ENCODE data around the gene P2RY2. TPM values are rescaled to one million over a fixed set of nuclear protein-coding genes. Genes with fewer than 3 reads are reported as not detected.
"Not testable (repeated sequence)": the region's sequence is repeated elsewhere in the genome, so short reads cannot be mapped to it uniquely, and the experiment has no call there.

The P2RY2 gene
- total RNA-seq, 1 donor from 2014 or later, result 12.3 TPM

DNA sequence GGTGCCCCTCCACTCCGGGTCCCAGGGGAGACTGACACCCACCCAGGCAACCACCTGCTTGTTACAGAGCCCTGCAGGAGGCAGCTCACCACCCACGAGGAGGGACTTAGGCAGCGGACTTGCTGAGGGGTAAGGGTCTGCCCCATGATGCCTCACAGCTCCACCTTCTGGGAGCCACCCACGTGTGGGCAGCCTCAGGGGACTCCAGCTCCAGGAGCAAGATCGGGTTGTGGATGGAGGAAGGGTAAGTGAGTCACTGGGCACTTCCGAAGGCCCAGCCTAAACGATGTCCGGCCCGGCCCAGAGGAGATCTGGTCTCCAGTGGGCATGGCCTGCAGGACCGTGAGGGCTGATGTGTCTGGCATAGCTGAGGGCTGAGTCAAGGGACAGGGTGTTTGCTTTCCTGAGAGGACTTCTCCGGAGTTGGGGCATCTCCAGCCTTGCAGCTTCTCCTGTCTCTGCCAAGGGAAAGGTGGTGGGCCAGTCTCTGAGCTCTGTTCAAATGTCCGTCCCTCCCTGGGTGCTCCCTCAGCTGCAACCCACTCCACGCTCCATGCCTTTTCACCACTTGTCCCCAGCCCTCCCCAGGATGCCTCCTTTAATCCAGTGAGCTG is 32.3 kb upstream of the P2RY2 start:
- intact Hi-C loops (cut with DNase I), result loop anchor here (5.0 kb wide), 1 partner anchor 52 kb away; no protein-coding TSS in a partner anchor
- no peak for DNase-seq (ENCODE audit: low spot score)
- ATAC-seq, result peak; percentile 3

DNA sequence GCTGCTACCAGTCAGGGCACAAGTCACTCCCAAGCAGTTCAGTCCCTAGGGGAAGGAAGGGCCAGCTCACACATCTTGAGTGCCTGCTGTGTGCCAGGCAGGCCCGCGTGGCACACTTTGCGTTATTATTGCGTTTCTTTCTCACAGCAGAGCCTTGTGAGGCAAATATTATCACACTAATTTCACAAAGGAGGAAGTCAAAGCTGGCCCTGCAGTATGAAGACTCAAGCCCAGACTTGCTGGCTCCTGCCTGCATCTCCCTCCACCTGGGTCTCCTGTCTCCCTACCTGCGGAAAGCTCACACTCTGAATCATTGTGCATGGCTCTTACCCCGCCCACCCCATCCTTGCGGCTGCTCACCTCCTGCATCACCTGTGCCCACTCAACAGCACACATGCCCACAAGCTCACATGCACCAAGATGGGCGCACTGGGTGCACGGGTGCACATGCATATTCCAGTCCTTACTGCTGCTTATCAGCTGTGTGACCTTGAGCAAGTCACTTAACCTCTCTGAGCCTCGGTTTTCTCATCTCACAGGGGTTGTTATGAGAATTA is 31.7 kb upstream of the P2RY2 start:
- DNase-seq (ENCODE audit: low spot score), result no peak
- ATAC-seq, result no peak
- intact Hi-C loops (cut with DNase I), result loop anchor here (5.0 kb wide), 1 partner anchor 51 kb away; no protein-coding TSS in a partner anchor

DNA sequence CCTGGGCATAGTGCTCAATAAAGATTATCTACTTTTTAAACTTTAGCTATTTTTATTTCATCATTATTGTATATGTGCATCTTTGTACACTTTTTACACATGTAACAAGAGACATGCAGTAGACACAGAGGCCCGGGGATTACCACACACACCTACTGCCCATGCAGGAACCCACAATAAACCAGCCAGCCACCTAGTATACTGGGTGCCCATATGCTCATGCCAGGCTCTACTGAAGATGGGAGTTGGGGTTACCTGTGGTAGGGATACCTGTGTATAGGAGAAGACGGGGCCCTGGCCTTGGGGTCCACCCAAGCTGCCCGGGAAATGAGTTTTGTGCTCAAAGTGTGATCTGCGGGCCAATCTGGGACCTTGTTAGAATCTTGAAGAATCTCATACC is 31.2 kb upstream of the P2RY2 start:
- intact Hi-C loops (cut with DNase I), result loop anchor here (5.0 kb wide), 1 partner anchor 50 kb away; no protein-coding TSS in a partner anchor
- ATAC-seq, result no peak
- no peak for DNase-seq (ENCODE audit: low spot score)

DNA sequence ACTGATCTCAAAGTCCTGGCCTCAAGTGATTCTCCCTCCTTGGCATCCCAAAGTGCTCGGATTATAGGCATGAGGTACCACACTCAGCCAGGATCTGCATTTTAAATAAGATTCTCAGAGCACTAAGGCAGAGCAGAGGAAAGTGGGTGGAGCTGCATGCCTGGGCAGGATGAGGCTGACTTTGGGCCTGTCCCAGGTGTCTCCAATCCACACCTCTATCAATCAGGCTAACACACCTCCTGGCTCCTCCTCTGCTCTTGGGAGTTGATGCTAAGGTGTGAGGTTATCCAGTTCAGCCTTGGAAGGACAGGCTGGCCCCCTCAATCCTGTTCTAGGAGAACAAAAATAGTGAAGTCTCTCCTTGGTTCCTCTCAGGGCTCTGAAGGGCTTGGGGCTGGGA is 30.2 kb upstream of the P2RY2 start:
- DNase-seq (ENCODE audit: low spot score) (no peak), ATAC-seq (no peak)
- intact Hi-C loops (cut with DNase I), result loop anchor here (5.0 kb wide), 1 partner anchor 49 kb away; no protein-coding TSS in a partner anchor

DNA sequence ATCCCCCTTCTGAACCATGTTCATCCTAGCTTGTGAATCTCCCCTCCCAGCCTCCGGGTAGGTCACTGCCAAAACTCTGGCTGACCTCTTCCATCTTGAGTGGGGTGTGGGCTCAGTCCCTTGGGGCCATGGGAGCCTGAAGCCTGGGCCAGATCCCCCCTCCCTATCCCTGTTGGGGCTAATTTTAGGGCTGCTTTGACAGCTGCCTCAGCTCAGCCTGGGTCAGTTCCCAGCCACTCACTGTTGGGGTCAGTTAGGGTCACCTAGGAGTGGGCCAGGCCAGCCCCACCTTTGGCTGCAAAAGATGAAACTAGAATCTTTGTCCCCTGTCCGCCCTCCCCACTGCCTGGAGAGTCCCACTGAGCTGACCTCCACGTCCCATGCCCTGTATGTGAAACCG is 29.8 kb upstream of the P2RY2 start:
- DNase-seq (ENCODE audit: low spot score) (no peak), ATAC-seq (no peak)
- intact Hi-C loops (cut with DNase I), result loop anchor here (5.0 kb wide), 1 partner anchor 49 kb away; no protein-coding TSS in a partner anchor

DNA sequence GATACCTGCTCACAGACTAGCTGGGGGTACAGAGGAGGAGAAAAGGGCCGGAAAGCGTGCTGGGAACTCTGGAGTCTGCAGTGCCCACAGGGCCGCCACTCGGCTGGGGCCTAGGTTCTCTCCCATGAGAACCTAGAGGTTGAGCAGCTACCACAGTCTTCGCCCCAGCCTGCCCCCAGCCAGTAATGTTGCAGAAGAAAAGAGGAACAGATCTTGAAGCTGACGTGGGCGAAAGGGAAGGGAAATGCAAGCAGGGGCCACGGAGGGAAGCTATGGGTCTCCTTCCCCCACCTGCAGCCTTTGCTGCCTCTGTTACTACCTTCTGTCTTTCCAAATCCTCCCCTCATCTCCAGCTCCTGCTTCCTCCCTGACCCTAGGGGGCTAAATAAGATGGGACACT is 28.8 kb upstream of the P2RY2 start:
- ATAC-seq (peak; percentile 23), DNase-seq (ENCODE audit: low spot score) (no peak)
- intact Hi-C loops (cut with DNase I), result loop anchor here (5.0 kb wide), 1 partner anchor 48 kb away; no protein-coding TSS in a partner anchor

DNA sequence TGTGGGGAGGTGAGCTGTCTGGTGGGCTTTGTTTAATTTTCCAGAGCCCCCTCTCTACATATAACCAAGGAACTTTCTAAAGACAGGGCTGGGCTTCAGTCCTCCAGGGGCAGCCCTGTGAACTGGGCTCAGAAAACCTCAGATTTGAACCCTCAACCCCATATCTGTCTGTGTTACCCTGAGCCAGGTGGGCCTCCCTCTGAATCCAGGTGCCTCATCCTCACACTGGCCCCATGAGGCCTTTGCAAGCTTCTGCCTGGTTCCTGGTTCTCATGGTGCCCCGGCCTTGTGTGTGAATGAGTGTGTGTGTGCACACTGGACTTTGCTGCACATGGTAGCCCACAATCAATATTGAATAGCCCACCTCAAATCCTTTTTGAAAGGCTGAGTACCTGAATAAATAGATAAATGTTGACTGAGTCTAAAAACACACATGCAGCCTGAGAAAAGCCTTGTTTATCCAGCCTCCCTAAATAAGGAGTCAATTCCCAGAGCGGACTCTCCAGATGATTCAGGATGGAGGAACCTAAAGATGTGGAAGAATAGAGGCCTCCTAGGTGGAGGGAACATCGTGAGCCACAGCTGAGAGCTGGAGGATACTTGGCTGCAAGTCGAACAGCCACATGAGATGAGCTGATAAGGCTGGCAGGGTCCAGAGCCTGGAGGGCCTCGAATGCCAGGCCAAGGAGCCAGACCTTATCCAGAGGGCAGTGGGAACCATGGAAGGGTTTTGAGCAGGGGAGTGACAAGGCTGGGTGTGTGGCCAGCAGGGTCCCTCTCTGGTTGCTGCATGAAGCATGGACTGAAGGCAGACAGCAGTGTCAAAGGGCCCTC is 28.1 kb upstream of the P2RY2 start:
- intact Hi-C loops (cut with DNase I), result loop anchor here (5.0 kb wide), 1 partner anchor 47 kb away; no protein-coding TSS in a partner anchor
- DNase-seq (ENCODE audit: low spot score) (no peak), ATAC-seq (no peak)

DNA sequence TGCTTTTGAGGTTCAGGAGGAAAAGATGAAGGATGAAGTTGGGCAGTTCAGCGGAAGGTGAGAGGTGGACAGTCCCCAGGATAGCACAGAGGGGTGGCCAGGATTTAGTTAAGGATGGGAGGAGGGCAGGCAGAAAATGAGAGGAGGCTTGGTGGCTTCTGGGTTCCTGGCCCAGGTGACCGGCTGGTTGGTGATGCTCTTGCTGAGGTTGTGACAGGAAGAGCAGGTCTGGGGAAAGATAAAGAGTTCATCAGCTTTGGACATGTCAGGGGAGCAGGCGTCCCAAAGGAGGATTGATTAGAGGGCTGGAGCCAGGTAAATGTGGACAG is 27.6 kb upstream of the P2RY2 start:
- ATAC-seq (no peak), DNase-seq (ENCODE audit: low spot score) (no peak)
- intact Hi-C loops (cut with DNase I), result no loop called here

DNA sequence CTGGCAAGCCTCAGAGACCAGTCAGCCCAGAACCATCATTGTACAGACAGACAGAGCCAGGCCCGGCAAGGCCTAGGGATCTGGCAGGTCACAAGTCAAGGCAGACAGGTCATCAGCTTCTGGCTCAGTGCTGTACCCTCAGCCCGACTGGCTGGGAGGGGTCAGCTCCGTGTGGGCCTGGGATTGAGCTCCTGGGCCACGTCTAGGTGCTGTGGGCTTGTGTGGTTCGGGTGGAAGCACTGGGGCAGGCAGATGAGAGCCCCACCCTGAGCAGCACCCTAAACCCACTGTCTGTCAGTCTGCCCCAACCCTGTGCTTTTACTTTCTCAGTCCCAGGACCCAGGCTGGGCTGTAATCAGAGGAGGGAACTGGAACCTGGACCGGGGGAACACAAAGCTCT is 26.9 kb upstream of the P2RY2 start:
- ATAC-seq, result no peak
- peak; percentile 47 for DNase-seq (ENCODE audit: low spot score)
- intact Hi-C loops (cut with DNase I), result no loop called here

DNA sequence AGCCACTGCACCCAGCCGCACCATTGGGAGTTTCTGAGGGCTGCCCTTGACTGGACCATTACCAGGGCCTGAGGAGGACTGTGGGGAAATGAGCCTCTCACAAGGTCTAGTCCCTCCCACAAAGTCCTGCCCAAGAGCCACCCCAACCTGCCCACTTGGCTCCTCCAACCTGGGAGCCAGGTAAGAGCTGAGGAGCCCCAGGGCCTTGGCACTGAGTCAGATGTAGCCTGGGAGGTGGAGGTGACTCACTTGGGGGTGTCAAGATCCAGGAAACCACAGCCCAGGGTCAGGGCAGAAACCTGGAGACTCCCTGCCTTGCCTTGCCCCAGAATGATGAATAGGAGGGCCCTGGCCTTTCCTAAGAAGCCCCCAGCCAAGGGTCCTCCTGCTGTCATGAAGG is 25.8 kb upstream of the P2RY2 start:
- intact Hi-C loops (cut with DNase I), result no loop called here
- DNase-seq (ENCODE audit: low spot score) (peak; percentile 38), ATAC-seq (no peak)

DNA sequence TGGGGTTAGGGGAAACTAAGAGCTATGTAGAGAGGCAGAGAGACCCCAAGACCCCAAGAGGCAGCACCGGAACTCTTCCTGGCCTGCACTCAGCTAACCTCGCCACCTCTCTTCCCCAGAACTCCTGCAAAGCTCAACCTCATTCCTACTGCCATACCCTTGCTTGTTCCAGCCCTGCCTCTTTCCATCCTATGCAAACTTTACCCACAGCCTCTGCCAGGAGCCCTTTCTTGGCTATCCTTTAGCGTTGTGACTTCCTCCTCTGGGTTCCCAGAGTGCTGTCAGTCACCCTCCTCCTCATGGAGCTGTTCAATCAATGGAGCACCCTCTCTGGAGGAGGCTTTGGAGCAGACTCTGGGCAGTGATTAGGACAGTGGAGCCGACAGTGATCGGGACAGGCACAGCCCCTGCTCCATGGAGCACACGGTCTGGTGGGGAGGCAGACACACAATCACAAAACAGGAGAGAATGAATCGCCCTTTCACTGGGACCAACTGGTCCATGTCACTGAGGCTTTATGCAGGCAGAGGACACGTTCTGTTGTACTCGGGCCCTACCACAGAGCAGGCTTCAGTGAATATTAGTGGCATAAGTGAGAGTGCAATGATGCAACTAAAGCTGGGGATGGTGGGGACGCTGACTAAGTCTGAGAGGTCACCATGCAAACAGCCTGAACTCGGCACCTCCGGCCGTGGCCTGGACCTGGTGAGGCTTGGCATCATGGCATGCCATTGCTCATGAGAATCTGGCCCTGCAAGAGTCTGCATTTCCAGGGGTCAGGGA is 24.6 kb upstream of the P2RY2 start:
- DNase-seq (ENCODE audit: low spot score) (peak; percentile 27), ATAC-seq (no peak)
- intact Hi-C loops (cut with DNase I), result no loop called here

DNA sequence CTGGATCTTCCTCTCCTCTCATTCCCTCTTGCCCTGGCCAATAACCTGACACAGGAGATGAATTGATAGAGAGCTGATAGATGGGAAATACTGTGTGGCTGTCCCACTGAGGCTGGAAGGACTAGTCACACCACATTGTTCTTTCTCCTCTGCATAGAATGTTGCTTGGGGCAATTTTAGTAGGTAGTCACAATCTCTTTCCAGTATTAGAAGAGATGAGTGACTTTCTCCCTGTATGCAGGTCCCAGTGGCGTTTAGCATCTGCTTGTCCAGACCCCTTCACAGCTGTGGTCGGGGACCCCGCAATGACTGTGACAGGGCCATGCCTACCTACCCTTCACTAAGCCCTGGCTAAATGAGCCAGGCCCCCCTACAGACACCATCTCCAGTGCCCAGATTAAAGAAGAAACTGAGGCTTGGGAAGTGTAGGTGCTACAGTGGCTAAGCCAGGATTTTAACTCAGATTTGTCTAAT is 24.0 kb upstream of the P2RY2 start:
- DNase-seq (ENCODE audit: low spot score), result peak; percentile 47
- intact Hi-C loops (cut with DNase I), result no loop called here

DNA sequence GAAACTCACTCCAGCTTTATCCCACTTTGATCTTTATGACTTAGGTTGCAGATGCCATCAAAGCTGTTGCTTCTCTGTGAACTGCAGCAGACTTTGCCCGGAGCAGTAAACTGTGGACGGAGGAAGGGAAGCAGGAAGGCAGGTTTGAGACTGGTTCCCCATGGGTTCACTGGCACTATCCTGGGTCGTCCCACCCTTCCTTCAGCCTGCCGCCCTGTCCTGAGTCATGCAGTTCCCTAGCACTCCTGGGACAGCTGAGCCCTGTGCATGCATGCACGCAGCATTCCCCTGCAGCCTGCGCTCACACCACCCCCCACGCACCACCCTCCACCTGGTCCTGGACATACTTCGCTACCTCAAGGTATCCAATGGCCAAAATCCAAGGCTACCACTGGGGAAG is 23.5 kb upstream of the P2RY2 start:
- intact Hi-C loops (cut with DNase I), result no loop called here
- DNase-seq (ENCODE audit: low spot score), result peak; percentile 49
- no peak for ATAC-seq

More for the DNA sequence above, 24.0 kb upstream of the P2RY2 start:
- ATAC-seq, result no peak

DNA sequence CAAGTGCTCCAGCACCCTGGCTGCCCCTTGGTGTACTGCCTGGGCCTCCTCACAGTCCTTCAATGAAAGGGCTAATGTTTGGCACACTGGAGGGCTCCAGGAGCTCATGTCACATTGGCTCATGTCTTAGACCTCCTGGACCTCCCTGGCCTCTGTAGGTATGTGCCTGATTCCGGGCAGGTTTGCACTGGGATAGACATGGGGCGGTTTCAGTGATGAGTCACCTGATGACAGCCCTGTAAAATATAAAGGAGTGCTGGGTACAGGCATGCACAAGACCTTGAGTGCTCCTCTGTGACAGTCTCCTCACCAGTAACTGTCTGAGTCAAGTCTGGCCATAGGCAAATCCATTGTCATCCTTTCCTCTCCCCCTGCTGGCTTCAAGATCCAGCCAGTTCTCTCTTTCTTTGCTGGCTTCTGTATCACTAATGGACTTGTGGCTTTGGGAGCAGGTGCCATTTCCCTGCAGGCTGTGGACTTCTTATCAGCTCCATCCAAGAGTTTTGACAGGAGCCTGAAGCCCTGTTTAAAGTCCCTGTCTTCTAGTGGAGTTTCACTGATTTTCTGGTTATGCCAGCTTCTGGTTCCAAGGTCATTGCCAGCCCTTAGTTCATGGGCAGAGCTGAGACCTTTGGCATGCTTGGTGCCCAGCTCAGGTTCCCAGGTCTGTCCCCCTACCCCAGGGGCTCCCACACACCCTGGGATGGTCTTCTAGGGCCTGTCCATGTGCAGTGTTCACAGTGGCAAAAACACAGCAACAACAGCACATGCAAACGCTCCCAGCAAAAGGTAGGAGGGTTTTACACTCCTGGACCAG is 22.7 kb upstream of the P2RY2 start:
- ATAC-seq, result no peak
- intact Hi-C loops (cut with DNase I), result no loop called here
- DNase-seq (ENCODE audit: low spot score), result peak; percentile 37

DNA sequence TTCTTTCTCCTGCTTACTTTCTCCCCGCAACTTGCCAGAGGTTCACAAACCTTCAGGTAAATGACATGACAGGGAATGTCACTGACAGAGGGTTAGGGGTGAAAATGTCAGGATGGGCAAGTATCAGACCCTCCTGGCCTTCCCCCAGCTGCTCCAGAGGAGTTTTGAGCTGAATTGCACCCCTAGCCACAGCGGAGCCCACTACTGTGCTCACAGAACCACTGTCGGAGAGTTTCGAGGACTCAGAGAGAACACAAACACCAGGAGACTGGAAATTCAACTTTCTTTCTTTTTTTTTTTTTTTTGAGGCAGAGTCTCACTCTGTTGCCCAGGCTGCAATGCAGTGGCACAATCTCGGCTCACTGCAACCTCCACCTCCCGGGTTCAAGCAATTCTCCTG is 21.5 kb upstream of the P2RY2 start:
- DNase-seq (ENCODE audit: low spot score), result no peak
- ATAC-seq, result no peak
- intact Hi-C loops (cut with DNase I), result no loop called here

DNA sequence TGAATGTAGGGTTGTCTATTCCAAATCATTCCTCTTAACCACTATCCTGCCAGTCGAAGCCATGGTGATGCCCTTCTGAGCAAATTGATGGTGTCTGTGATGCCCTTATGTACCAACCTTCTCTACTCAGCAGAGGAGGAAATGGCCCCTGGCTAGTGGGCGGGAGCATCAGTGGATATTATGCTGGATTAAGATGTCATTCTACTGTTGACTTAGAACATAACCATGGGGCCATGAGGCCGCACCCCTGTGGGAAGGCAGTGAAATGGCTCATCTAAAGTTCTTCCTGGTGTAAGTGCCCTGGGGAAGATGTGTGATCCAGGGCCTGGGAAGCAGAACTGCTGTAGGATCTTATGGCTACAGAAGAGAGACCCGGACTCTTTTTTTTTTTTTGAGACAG is 20.7 kb upstream of the P2RY2 start:
- ATAC-seq (no peak), DNase-seq (ENCODE audit: low spot score) (peak; percentile 47)
- intact Hi-C loops (cut with DNase I), result no loop called here

DNA sequence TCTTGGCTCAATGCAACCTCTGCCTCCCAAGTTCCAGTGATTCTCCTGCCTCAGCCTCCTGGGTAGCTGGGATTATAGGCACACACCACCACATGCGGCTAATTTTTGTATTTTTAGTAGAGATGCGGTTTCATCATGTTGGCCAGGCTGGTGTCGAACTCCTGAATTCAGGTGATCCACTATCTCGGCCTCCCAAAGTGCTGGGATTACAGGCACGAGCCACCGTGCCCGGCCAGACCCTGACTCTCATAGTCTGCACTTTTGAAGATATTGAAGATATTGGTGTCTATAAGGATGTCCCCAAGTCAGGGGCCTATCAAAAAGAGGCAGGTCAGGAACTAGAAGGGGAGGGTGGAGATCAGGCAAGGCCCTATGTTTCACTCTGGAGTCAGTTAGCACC is 20.3 kb upstream of the P2RY2 start:
- DNase-seq (ENCODE audit: low spot score); intact Hi-C loops (cut with DNase I); ATAC-seq: not testable (repeated sequence)

DNA sequence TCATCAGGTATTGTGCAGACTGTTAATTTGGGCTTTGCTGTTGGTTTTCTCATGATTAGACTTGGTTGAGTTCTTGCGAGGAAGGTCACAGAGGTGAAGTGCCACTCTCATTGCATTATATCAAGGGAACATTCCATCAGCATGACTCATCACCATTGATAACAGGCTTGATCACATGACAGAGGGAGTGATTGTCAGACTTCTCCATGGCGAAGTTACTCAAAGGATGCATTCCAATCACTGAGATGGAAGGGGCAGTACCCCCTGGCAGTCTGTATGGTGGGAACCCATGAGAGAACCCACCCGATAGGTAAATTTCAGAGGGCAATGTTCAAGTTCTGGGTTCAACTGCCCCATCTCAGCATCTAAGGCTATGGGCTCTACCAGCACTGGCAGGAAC is 19.4 kb upstream of the P2RY2 start:
- intact Hi-C loops (cut with DNase I), result no loop called here
- DNase-seq (ENCODE audit: low spot score), result no peak
- ATAC-seq, result no peak
